ENCODE data around the gene CREB3.
A peak's percentile ranks its signal among the peaks of the same experiment; 100 is the strongest.

Gene CREB3

DNA sequence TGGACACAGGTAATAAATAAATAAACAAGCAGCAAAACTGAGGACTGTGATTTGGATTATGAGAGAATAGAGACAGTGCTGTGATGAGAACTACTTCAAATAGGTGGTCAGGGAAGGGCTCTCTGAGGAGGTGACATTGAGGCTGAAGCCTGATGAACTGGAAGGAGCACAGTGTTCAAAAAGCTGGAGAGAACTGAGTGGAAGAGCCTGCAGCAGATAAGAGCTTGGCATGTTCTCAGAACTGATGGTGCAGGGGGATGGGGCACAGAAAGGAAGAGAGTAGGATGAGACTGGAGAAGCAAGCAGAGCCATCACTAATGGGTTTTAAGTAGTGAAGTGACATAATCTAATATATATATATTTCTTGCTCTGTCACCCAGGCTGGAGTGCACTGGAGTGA is 31.5 kb upstream of the CREB3 start:
- DNase-seq (ENCODE audit: low spot score) (no peak), FAIRE-seq (no peak)

DNA sequence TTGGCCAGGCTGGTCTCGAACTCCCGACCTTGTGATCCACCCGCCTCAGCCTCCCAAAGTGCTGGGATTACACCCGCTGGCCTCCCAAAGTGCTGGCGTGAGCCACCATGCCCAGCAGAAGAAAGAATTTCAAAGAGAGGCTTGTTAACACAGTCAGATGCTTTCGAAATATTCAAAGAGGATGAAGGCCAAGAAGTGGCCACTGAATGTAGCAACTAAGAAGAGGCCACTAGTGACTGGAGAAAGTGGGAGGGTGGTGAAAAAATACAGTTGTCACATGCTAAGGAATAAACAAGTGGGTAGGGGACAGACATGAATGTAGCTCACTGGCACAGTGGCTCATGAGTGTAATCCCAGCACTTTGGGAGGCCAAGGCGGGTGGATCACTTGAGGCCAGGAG is 29.8 kb upstream of the CREB3 start:
- FAIRE-seq (no peak), DNase-seq (ENCODE audit: low spot score) (no peak)

DNA sequence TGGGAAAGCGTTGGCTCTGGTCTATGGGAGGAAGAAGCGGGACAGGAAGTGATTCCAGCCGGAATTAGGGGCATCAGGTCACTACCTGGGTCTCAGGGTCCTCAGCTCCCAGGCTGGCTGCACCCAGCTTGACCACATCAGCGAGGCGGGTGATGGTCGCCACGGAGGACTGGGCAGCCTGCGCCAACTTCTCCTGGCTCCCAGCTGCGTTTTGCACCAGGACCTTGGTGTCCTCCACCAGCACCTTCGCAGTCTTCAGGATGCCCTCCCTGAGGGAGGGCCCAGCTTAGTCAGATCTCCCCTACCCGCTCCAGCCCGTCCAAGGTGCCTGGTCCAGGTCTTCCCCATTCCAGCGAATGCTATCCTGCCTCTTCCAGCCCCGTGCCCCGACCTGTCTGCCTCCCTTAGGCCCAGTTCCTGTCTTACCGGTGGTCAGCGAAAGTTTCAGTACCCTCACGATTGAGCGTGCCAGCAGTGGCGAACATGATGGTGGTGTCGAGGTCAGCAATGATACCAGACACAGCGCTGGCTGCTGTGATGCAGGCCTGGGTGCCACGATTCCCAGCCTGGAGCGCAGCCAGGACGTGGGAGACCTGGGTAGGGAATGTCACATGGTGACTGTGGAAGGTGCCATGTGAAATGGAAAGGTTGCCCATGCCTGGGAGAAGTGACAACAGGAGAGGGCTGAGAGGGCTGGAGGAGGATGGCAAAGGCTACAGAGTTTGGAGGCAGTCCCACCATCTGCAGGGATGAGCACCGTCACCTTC is 28.4 kb upstream of the CREB3 start:
- DNase-seq (ENCODE audit: low spot score) (no peak), FAIRE-seq (peak; percentile 77)

DNA sequence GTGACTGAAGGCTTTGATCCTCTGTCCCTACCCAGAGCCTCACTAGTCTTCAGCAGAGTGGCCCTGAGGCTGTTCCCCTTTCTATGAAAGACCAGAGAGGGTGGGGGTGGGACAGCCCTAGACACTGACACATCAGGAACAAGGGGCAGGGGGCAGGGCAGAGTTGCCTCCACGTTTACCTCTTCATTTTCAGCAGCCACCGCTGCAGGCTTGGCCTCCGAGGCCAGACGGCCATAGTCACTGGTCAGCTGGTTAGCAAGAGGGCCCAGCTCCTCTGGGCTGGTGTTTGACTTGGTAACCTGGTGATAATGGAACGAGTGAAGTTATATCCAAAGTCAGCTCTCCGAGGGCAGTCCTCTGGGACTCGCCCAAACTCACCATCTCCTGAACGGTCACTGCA is 27.1 kb upstream of the CREB3 start:
- FAIRE-seq (no peak), DNase-seq (ENCODE audit: low spot score) (no peak)

DNA sequence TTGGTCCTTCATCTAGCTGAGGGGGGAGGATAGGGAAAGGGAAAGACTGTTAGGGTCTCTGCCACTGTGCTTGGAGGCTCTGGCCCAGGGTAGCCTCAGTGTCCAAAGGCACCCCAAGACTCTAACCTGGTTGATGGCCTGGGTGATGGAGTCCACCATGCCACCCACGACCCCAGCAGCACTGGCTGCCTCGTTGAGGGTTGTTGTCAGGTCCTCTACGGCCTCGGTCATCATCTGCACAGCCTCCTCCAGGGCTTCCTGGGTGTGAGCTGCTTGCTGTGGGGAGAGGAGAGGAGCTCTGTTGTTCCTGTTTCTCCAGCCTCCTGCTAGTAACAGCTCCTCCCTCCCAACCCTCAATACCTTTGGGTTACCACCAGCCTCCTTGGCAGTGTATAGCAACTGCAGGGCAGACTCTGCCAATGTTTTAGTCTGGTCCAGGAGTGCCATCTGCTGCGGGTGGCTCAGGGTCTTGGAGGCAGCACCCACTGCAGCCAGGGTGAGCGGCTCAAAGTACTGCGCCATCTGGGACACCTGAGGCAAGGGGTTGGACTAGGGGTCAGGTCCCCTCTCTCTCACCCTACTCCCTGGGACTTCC is 26.5 kb upstream of the CREB3 start:
- no peak for DNase-seq (ENCODE audit: low spot score)
- FAIRE-seq, result no peak

DNA sequence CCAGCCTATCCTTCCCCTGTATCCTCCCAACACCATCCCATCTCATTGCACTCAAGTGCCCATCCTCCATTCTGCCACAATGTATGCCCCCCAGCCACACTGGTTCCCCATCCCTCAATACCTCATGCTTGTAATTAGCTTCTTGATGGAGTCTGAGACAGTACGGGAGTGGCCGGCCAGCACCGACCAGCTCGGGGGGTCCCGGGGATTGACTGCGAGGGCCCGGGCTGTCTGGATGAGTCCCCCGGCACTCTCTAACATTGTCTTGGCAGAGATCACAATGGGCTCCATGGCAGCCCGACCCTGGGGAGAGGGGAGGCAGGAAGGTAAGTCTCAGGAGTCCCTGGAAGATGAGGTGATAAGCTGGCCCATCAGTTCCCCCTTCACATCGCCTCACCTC is 25.5 kb upstream of the CREB3 start:
- no peak for DNase-seq (ENCODE audit: low spot score)
- no peak for FAIRE-seq

DNA sequence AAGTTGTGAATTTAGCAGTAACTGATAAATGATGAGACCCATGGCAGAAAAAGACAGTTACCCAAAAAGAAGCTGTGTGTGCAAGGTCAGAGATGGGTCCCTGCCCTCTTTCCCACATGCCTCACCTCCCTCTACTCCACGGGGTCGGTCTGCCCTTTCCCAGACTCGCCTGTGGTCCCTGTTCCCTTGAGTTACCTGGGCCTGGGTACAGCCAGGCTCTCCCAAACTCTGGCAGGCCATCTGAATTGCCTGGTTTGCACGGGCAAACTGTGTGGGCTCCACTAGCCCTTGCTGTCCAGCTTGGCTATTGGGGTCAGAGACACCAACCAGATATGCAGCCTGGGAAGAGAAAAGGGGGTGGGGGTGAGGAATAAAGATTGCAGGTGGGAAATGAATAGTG is 24.3 kb upstream of the CREB3 start:
- FAIRE-seq, result no peak
- no peak for DNase-seq (ENCODE audit: low spot score)

DNA sequence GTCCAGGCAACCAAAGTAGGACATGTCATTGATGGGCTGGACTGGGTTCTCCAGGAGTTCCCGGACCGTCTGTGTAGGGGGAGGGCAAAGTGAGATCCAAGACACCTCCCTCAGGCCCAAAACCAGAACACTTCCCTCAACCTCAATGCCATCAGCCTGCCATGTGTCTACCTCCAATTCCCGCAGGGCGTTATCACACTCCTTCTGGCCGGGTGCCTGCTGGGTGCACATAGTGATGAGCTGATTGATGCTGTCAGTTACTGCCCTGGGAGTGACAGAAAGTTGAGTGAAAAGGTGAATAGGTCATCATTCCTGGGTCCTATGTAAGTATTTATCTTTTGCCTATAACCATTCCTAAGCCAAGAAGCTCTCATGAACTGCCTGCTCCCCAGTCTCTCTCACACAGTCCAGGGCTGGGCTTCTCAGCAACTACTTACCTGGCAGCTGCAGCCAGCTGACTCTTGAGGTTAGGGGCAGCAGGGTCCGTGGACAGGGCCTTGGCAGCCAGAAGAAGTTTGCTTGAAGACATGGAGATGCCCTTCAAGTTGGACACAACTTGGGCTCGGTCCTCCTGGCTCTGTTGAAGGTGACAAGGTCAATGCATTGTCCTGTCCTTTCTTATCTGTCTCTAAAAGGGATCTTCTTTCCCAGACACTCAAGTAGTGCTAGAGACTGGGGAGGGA is 21.5 kb upstream of the CREB3 start:
- FAIRE-seq, result no peak

DNA sequence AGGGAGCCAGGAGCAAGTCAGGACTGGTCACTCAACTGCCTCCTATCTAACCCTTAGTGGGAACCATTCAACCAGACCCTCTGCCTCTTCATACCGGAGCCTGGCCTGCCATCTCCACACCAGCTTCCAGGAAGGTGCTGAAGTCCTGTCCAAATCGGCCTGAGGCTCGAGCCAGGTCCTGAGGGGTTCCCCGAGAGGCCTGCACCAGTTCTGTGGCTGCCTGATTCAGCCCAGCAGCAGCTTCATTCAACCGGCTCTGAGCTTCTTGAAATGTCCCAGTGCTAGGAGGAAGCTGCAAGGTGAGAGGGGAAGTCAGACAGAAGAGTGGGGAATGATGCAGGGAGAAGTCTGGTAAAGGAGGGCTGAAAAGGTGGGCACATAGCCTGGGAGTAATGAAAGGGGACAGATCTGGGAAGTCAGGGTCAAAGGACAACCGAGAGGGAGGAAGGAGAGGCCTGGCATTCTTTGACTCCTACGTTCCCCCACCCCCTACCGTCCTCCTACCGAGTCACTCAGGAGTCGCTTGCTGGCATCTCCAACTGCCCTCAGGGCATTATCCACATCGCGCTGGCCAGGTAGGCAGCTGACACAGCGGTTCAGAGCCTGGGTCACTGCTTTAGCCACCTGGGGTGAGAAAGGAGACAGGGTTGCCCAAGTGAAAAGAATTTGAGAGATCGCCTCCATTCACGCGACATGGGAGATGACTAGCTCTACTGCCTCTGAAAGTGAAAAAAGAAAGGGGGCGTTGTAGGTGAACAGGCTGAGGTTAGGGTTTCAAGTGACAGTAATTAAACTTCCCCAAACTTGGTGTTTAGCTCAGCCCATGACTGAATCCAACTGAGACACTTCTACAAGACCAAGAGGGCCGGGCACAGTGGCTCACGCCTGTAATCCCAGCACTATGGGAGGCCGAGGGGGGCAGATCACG is 20.7 kb upstream of the CREB3 start:
- DNase-seq (ENCODE audit: low spot score), result no peak

More for the DNA sequence above, 21.5 kb upstream of the CREB3 start:
- no peak for DNase-seq (ENCODE audit: low spot score)

DNA sequence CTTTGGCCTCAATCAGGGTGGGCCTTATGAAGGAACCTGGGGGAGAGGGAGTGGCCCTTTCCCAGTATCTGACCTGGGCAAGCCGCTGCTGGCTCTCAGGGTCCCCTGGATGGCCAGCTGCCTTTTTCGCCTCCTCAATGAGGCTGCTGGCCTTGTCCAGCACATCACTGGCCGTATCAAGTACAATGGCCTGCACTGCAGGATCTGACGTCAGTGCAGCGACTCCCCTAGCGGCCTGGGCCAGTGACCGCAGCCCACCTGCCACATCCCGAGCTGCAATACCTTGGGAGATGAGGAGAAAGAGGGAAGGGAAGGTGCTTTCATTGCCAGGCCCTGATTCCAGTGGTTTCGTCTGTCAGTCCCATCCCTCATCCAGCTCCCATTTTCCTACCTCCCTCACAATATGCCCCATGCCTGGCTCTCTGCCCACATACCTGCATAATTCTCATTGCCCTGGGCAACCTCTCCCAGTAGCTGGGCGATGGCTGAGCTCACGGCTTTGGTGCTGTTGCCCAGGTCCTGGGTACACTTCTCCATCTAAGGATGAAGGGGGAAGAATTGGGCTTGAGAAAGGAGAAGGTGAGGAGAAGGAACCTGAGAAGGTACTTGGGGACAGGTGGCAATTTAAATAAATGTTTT is 19.6 kb upstream of the CREB3 start:
- no peak for DNase-seq (ENCODE audit: low spot score)
- no peak for FAIRE-seq

More for the DNA sequence above, 20.7 kb upstream of the CREB3 start:
- FAIRE-seq, result no peak

DNA sequence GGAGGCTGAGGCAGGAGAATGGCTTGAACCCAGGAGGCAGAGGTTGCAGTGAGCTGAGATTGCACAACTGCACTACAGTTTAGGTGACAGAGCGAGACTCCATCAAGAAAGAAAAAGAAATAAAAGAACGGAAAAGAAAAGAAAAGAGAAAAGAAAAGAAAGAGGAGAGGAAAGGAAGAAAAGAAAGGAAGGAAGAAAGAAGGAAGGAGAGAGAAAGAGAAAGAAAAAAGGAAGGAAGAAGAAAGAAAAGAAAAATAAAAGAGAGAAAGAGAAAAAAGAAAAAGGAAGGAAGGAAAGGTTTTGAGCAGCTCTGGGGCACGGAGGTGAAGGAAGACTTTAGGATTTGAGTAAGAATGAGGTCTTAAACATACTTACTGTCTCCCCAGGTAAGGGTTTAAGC is 18.9 kb upstream of the CREB3 start:
- no peak for FAIRE-seq
- no peak for DNase-seq (ENCODE audit: low spot score)

DNA sequence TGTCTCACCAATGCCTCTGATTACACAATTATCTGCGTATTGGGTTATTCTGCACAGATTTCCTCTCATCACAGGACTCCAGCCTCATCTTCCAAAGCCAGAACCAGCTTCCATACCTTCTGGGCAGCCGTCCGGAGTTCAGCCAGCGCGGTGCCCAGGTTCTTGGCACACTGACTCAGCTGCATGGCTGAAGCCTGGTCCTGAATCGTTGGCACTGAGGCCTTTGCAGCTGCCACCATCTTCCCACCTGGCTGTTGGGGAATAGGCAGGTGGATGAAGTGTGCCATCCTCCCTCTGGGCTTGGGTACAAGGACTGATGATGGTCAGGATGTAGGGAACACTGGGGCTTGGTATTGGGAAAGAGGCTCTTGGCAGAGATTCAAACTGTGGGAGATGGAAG is 18.3 kb upstream of the CREB3 start:
- DNase-seq (ENCODE audit: low spot score) (no peak), FAIRE-seq (no peak)

DNA sequence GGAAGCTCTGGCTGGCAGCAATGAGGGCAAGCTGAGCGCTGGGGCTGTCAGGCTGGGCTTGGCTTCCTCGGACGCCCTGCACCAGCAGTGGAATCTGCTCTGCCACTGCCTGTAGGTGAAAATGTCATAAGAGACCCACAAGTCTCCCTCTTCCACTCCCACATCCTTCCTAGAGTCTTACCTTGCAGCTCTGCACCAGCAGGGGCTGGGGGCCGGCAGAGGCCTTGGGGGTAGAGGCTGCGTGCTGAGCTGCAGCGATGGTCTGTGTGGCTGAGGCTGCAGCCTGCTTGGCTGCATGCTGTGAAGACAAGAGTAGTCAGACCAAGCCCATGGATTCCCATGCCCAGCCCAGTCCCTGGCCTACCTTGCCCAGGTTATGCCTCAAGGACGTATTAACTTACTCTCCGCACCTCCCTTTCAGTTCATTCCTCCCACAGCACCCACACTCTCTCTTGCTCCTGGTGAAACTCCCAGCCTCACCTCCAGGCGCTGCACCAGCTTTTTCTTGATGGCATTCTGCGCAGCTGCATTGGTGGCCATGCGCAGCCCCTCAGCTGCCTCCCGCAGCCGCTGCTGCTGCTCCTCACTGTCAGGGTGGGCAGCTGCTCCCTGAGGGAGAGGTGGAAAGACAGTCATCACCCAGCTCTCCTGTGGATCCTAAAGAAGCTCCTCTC is 17.8 kb upstream of the CREB3 start:
- FAIRE-seq, result no peak
- DNase-seq (ENCODE audit: low spot score), result no peak

DNA sequence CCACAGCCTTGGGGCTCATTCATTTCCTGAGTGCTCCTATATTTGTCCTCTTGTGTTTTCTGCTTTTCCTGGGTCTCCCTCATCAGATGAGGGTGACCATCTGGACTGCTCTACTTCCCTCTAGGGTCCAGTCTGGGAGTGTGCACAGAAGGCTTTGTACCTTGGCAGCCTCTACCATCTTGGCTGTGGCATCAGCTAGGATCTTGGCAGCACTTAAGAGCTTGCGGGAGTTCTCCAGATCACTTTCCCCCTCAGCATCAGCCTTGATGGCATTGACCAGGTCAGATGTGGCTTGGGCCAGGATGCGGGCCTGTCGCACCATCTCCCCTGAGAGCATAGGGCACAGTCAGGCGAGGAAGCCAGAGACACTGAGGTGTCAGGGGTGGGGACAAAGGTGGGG is 16.2 kb upstream of the CREB3 start:
- FAIRE-seq, result peak; percentile 5
- DNase-seq (ENCODE audit: low spot score), result no peak

DNA sequence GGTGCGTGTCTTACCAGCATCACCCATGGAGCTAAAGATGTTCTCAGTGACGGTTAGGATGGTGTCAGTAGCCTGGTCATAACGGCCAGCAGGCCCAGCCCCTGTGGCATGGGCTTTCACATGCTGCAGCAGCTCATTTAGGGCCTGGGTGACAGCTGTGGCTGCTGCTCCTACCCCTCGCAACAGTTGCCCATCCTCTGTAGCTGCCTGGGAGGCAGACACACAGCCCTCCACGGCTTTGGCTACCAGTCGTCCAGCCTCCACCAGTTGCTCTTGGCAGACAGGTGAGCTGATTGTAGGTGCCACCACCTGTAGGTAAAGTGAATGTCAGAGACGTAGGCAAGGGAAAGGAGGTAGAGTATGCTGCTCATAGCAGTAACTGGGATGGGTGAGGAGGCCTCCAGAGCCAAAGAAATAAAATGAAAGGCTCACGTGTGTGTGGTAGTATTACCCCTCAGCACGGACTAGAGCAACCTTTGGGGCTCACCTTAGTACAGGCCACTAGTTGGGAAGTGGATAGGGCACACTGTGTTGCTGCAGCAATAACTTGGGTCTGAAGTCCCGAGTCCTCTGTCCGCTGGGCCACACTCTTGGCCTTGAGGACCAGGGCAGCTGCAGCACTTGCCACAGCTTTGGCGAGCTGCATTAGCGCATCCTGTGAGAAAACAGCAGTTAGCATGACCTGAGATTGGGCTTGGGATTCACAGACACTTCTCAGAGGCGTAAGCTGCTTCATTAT is 15.2 kb upstream of the CREB3 start:
- FAIRE-seq (peak; percentile 5), DNase-seq (ENCODE audit: low spot score) (no peak)

DNA sequence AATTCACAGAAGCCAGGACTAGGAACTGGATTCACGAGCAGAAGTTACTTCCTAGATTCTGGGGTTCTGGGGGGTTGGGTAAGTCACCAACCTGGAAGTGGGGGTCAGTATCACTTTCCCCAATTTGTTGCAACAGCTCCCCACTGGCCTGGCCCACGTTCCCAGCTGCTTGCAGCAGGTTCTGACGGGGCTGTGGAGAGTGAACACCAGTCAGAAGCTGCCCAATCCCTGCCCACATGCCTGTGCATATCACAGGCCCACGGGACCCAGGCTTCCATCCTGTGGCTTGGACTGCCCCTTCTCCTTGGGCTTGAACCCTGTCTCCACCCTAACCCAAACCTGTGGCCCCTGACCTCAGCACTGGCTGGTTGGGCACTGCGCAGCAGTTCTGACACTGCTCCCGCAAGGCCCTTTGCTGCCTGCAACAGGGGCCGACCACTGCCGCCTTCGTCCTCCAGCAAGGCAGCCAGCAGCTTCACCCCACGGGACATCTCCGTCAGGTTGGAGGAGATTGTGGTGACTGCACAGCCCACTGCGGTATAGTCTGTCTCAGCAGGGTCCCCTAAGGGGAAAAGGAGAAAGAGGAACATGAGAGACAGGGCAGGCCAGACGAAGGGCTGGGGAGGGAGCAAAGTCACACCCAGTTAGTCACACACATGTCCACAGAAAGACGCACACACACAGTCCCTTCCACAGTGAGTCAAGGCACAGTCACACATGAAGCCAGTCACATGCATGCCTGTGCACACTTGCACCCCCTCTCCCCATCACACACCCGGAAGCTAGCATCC is 13.6 kb upstream of the CREB3 start:
- FAIRE-seq (no peak), DNase-seq (ENCODE audit: low spot score) (no peak)

DNA sequence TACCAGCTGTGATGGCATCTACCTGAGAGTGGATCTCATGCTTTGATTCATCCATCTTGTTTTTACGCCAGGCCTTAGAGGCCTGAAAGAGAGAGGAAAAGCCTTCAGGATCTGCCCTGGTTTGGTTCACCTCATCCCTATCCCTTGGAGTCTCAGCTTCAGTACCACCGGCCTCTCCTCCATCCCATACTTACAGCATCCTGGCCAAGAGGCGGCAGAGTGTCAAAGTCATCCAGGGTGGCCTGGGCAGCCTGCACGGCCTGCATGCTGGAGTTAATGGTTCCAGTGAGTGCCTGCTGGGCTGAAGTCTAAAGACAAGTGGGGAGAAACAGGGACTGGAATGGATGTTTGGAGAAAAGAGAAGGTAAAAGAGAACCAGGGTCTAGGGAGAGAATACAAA is 12.9 kb upstream of the CREB3 start:
- FAIRE-seq (no peak), DNase-seq (ENCODE audit: low spot score) (no peak)

DNA sequence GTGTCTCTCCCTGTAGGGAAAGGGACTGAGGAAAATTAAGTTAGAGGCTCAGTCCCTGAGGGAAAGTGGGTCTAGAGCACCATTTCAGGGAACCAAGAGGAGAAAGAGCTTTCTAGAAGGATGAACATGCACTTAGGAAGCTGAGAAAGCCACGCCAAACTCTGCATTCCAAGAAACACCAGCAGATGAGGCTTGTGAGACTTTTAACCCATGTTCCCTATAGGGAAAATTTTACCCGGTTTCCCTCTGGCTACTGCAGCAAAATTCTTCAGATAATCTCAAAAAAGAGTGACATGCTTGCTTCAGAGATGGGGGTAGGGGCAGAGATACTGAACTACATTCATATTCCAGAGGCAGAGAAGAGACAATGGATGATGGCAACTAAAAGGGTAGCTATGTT is 9.0 kb upstream of the CREB3 start:
- FAIRE-seq (no peak), DNase-seq (ENCODE audit: low spot score) (no peak)

DNA sequence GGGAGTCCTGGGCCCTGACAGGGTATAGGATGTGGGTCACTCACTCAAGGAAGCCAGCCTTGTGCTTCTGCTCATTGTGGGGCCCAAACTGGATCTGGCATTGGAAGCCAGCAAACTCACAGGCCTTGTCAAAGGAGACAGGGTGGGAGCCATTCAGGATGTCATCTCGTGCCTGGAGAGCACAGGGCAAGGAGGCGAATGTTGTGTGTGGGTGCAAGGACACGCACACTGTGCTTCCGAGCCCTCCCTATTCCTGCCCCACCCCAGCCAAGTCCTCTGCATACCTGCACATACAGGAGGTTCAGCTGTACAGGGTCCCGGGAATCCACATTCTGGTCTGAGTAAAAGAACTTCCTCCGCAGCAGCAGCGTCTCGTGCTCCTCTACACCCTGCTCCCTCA is 8.6 kb upstream of the CREB3 start:
- DNase-seq (ENCODE audit: low spot score) (no peak), FAIRE-seq (no peak)

Measured in urothelium cell line (cell line).